PC-3 (cell line): ENCODE data around the gene SPATA18.

Source experiments
- EZH2phosphoT487 ChIP-seq: fragments of 300-600 bp; sonication (generic); IDR thresholded peaks from 2 replicates; pipeline ENCODE4 v1.6.1; 2018; ENCODE audit warnings: mild to moderate bottlenecking, antibody characterized with exemption, low read length, borderline replicate concordance
- TF ChIP-seq, protein P1 (sequence below): fragments of 300-600 bp; sonication (generic); conservative IDR thresholded peaks from 2 replicates; pipeline ENCODE4 v1.5.1; 2017; ENCODE audit warnings: antibody characterized with exemption, low read depth, mild to moderate bottlenecking, low read length

DNA sequence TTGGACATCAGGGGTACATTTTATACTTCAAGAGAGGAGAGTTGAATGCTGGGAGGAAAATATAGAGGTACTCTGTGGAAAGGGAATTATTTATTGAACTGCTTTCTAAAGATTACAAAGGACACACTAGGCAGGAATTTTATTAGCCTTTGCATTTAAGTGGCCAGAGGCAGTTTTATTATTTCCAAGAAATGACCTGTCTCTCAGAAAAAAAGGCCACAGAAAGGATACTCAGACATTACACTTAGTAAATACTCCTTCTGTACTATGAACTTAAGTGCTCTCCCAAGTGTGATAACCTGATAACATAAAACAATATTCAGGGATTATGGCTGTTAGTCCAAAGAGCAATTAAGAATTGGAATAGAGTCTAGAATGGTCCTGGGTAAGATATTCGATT lies 38.5 kb upstream of the SPATA18 start:
- TF ChIP-seq, protein P1, sequence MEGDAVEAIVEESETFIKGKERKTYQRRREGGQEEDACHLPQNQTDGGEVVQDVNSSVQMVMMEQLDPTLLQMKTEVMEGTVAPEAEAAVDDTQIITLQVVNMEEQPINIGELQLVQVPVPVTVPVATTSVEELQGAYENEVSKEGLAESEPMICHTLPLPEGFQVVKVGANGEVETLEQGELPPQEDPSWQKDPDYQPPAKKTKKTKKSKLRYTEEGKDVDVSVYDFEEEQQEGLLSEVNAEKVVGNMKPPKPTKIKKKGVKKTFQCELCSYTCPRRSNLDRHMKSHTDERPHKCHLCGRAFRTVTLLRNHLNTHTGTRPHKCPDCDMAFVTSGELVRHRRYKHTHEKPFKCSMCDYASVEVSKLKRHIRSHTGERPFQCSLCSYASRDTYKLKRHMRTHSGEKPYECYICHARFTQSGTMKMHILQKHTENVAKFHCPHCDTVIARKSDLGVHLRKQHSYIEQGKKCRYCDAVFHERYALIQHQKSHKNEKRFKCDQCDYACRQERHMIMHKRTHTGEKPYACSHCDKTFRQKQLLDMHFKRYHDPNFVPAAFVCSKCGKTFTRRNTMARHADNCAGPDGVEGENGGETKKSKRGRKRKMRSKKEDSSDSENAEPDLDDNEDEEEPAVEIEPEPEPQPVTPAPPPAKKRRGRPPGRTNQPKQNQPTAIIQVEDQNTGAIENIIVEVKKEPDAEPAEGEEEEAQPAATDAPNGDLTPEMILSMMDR = no peak
- no peak for TF ChIP-seq EZH2phosphoT487
